Inflammatory macrophage (primary cell): ENCODE results near the gene ANGEL2.
"Not testable (repeated sequence)": the region's sequence is repeated elsewhere in the genome, so short reads cannot be mapped to it uniquely, and the experiment has no call there.

Experiments
- DNase-seq, 2 donors: peaks; one replicate each; pipeline ENCODE4 v3.0.0-alpha.2; 2020 to 2022

ANGEL2 gene

GRCh38 chr1:213017447-213018273 lies 2.0 kb upstream of the ANGEL2 start:
- DNase-seq = no peak

- DNase-seq = peak; percentile 58 to 67
These were observed 1.0 kb downstream of the ANGEL2 start for GRCh38 chr1:213014642-213015041.

DNA sequence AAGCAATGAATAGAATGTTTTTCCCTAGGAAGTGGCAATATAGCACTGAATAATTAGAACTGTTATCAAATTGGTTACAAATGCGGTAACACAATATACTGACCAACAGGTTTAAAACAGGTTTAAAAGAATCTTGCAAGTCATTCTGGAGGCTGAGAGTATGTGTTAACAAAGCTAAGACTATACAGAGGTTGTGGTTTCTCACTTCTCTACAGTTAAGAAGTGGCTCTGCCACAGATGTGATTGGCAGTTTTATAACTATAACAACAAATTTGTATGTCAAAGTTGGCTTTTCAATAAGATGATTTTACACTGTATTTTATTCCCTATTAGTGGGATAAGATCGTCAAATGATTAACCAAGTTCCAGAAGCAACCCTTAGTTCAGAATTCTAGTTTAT lies 7.1 kb downstream of the ANGEL2 start:
- no peak for DNase-seq

GRCh38 chr1:213003256-213003655 lies 12.4 kb downstream of the ANGEL2 start:
- DNase-seq = no peak

DNA sequence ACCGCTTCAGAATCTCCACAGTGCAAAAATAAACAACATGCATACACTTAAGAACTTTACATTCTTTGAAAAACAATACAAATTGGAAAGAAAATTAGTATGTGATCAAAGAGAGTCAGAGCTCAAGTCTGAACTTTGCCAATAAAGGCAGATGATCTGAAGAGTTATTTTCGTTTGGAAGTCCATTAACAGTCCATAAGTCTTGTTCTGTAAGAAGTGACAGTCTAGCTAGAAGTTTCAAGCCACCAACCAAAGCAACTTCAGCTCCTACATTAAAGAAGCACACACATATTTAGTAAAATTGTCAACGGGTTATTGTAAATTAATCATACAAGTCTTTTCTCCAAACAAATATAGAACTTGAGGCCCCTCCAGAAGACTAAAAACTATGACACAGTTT lies 20.7 kb downstream of the ANGEL2 start:
- no peak for DNase-seq

GRCh38 chr1:212993960-212994359 lies 21.7 kb downstream of the ANGEL2 start:
- not testable (repeated sequence) for DNase-seq

DNA sequence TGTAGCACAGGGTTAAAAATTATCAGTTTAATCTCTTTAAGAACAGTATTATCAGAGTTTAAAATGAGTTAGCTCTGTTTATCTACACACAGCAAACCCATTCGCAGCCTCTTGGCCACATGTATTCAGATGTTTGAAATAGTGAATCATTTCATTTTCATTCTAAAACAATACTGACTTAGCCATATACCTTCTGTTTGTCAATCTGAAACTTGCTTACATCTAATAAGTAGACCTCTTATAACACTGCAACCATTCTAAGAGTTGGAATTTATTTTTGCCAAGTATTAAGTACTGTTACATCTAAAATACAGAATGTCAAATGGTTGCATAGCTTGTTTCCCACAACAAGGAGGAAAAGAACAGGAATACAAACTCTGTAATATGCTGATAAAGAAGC lies 25.4 kb downstream of the ANGEL2 start:
- DNase-seq = no peak

- DNase-seq = no peak
These were observed 27.9 kb downstream of the ANGEL2 start for GRCh38 chr1:212987702-212988322.

- no peak for DNase-seq
These were observed 29.1 kb downstream of the ANGEL2 start for GRCh38 chr1:212986551-212986950.

- DNase-seq = no peak
These were observed 31.0 kb downstream of the ANGEL2 start for GRCh38 chr1:212984522-212985291.

GRCh38 chr1:212983482-212983881 lies 32.2 kb downstream of the ANGEL2 start:
- no peak for DNase-seq

DNA sequence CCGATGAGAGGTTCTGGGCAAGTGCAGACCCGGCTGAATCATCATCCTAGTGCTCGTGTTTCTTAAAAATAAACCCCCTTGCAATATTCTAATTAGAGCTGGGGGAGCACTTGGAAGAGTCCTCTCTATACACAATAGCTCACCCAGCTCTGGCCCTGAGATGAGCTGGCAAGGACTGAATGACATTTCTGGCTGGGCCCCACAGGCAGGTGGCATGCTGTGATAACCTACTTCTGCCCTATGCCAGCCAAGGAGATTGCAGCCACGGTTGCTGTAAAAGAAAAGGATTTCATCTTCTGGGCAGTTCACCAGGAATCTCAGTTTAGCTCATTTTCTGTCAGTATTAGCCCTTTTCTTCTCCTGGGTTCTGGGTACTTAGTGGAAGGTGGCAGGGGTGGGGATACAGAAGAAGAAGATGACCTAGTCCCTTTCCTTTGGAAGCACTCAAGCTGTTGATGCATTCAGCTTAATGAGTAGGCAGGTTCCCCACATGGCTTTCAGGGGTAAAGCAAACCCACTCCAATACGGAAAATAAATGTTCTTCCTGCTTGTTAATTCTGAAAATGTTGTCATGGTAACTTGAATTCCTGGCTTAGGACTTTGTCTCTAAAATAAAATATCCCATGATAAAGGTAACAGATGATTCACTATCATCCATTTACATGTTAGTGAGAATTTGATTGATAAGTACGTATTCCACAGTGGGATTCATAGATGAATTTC lies 33.1 kb downstream of the ANGEL2 start:
- no peak for DNase-seq

GRCh38 chr1:212981571-212982328 lies 33.9 kb downstream of the ANGEL2 start:
- DNase-seq = no peak

DNA sequence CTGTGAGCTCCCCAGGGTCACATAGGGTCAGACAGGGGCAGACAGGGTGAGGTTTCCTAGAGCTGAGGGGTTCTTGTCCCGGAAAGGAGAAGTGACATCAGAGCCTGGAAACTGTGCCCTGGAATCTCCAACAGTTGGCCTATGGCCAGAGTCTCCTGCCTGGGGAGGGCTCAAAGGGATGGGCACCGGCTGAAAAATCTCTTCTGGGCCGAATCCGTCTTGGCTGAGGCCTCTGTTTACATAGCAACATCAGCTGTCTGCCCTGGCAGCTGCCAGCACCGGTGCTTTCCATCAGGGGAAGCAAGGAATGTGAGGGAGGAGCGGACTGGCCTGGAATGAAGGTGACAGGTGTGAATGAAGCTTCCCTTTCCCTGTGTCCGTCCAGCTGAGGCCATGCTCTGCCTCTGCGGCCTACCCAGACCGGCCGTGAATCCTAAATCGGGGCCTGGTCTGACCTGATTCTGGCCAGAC lies 34.6 kb downstream of the ANGEL2 start:
- no peak for DNase-seq

- no peak for DNase-seq
These were observed 35.4 kb downstream of the ANGEL2 start for GRCh38 chr1:212980123-212980785.

- no peak for DNase-seq
These were observed 36.1 kb downstream of the ANGEL2 start for GRCh38 chr1:212979340-212980122.

- DNase-seq = no peak
These were observed 37.7 kb downstream of the ANGEL2 start for GRCh38 chr1:212977781-212978645.

- DNase-seq = no peak
These were observed 39.1 kb downstream of the ANGEL2 start for GRCh38 chr1:212976586-212976985.

DNA sequence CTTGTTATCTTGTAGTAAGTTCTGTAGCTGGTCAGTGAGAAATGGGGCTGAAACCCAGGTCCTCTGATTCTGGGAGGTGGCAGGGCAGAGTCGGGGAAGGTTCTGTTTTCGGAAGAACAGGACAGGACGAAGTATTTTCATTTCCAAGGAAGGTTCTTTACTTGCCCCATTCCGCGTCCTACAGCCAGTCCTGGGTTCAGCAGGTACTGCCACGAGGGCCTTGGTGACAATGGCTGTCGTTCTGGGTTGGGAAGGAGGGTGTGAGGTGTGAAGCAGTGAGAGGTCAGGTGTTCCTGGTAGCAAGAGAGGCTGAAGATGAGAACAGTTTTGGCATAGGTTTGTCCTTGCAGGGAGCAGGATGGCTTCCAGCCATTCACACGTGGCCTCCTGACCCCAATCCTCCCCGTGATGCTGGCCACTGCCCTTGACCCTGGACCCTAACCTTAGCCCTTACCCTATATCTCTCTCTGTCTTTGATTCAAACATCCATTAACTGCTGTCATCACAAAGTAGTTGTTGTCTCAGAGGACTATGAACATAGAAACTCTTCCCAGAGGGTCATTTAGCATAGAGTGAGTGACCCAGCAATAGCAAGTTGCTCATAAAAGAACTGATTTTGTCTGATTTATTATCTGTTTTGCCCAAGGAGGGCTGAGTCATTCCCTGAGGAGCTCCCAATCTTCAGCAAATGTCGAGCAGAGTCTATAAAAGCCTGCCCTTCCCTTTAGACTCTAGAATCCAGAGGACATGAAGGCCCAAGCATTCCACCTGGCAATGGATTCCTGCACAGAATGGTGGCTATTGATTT lies 40.4 kb downstream of the ANGEL2 start:
- no peak for DNase-seq
